Lung (tissue), 12 donors: ENCODE measurements around the gene GPR152. TPM values are rescaled to one million over a fixed set of nuclear protein-coding genes. Genes with fewer than 3 reads are reported as not detected.

Experiments
- ATAC-seq: fragments of 200-7000 bp; cut with Tn5 transposase; one replicate; pipeline ENCODE4 v1.9.1; 2020; ENCODE audit warnings: moderate number of reproducible peaks; ENCODE audit not compliant: insufficient read depth, low FRiP score
- DNase-seq, 3 donors: peaks; one replicate each; pipeline ENCODE4 v3.0.0-alpha.2; 2013 to 2017
- H3K27ac ChIP-seq, 2 donors: one replicate each; pipeline ENCODE4 v1.5.1; 2013; ENCODE audit warnings: mild to moderate bottlenecking in 2 of 2, moderate library complexity in 2 of 2, control low read depth in 1 of 2, inconsistent platforms in 1 of 2, low read depth in 1 of 2, low read length in 1 of 2
- H3K27me3 ChIP-seq, 3 donors: one replicate each; pipeline ENCODE4 v1.5.1; 2013; ENCODE audit warnings: low read length in 2 of 3; ENCODE audit not compliant: control insufficient read depth in 3 of 3, insufficient read depth in 3 of 3
- H3K36me3 ChIP-seq, 4 donors: one replicate each; pipeline ENCODE4 v1.5.1; 2013; ENCODE audit warnings: low read length in 4 of 4, mild to moderate bottlenecking in 1 of 4, moderate library complexity in 1 of 4; ENCODE audit not compliant: control insufficient read depth in 4 of 4, insufficient read depth in 4 of 4
- H3K4me1 ChIP-seq, 5 donors: one replicate each; pipeline ENCODE4 v1.5.1; 2013; ENCODE audit warnings: low read length in 5 of 5, mild to moderate bottlenecking in 2 of 5, moderate library complexity in 1 of 5; ENCODE audit not compliant: control insufficient read depth in 5 of 5, insufficient read depth in 5 of 5
- H3K4me3 ChIP-seq: one replicate; pipeline ENCODE4 v1.5.1; 2013; ENCODE audit warnings: mild to moderate bottlenecking, control low read depth, moderate library complexity
- H3K9ac ChIP-seq, 2 donors: one replicate each; pipeline ENCODE4 v1.5.1; 2013; ENCODE audit warnings: low read length in 2 of 2, control low read depth in 1 of 2; ENCODE audit not compliant: insufficient read depth in 1 of 2
- H3K9me3 ChIP-seq, 4 donors: one replicate each; pipeline ENCODE4 v1.5.1; 2013; ENCODE audit warnings: low read length in 3 of 4, mild to moderate bottlenecking in 1 of 4, moderate library complexity in 1 of 4; ENCODE audit not compliant: control insufficient read depth in 4 of 4, insufficient read depth in 3 of 4
- WGBS, 2 donors: extraction: QIAGEN DNeasy Blood & Tissue Kit; methylation state at CpG; one replicate each; pipeline ENCODE4 v1.1.7; 2013; 5-methylcytosine and 5-hydroxymethylcytosine counted together
- polyA plus RNA-seq, 2 donors: library from polyadenylated mRNA; stranded (reverse); fragments of 200-250 nt; gene quantifications; one replicate each; pipeline ENCODE4 v1.2.1, GENCODE V29; 2013
- total RNA-seq, 2 donors: library from RNA; depleted of rRNA in 1 of 2; stranded (reverse); fragments of >200 nt in 1 of 2; gene quantifications; one replicate each; pipeline ENCODE4 v1.2.1, GENCODE V29; 2014 to 2021
- TF ChIP-seq, protein P1 (sequence below): IDR thresholded peaks from 2 replicates; pipeline ENCODE4 v1.5.1; 2012; ENCODE audit warnings: mild to moderate bottlenecking; ENCODE audit errors: control extremely low read depth, extremely low read depth
- donor health status: control.
- donor health status: control.
- donor health status: Bipolar disorder and iron deficiency.
- donor health status: healthy.
- donor health status: DM: yes; HTN: yes; CAD: no.

The GPR152 gene
- total and polyA plus RNA-seq, 4 donors = 0.06 TPM; not detected in 3

DNA sequence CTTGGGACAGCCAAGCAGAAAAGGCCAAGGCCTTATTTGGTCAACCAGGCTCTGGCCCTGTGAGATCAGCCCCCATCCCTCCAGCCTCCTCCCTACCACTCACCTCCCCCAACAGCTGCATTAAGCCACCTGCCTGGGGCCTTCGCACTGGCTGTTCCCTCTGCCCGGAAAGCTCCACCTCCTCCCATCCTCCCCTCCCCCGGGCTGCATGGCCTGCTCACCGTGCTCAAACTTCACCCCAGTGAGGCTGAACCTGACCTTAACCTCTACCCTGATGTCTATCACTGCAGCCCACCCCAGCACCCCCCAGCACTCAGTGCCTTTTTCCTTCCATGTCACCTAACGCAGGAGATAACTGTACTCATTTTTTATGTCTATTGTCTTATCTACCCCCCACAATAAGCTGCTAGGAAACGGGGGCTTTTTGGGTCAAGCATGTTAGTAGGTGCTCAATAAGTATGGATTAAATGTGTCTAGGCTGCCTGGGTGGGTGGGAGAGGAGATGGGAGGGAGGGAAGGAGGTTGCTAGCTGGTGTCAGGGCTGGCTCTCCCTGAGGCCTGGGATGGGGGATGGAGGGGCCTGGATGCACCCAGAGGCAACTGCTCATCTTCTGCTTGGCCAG lies 16.0 kb downstream of the GPR152 start:
- Histone ChIP-seq H3K27ac (no peak overlapping the region), H3K36me3 (peaks cover 0 to 78% (median 11%) of the 10 kb centered on the region in 4 donors), H3K4me3 (no peak overlapping the region), H3K4me1 (no peaks in the 10 kb centered on the region), H3K27me3 (no peaks in the 10 kb centered on the region), H3K9me3 (no peaks in the 10 kb centered on the region), H3K9ac (no peak overlapping the region)
- DNase-seq (no peak), ATAC-seq (no peak)
- WGBS, 2 donors = 30 to 48% methylated on average over 6 of the region's 6 CpGs
- TF ChIP-seq, protein P1, sequence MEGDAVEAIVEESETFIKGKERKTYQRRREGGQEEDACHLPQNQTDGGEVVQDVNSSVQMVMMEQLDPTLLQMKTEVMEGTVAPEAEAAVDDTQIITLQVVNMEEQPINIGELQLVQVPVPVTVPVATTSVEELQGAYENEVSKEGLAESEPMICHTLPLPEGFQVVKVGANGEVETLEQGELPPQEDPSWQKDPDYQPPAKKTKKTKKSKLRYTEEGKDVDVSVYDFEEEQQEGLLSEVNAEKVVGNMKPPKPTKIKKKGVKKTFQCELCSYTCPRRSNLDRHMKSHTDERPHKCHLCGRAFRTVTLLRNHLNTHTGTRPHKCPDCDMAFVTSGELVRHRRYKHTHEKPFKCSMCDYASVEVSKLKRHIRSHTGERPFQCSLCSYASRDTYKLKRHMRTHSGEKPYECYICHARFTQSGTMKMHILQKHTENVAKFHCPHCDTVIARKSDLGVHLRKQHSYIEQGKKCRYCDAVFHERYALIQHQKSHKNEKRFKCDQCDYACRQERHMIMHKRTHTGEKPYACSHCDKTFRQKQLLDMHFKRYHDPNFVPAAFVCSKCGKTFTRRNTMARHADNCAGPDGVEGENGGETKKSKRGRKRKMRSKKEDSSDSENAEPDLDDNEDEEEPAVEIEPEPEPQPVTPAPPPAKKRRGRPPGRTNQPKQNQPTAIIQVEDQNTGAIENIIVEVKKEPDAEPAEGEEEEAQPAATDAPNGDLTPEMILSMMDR = no peak

DNA sequence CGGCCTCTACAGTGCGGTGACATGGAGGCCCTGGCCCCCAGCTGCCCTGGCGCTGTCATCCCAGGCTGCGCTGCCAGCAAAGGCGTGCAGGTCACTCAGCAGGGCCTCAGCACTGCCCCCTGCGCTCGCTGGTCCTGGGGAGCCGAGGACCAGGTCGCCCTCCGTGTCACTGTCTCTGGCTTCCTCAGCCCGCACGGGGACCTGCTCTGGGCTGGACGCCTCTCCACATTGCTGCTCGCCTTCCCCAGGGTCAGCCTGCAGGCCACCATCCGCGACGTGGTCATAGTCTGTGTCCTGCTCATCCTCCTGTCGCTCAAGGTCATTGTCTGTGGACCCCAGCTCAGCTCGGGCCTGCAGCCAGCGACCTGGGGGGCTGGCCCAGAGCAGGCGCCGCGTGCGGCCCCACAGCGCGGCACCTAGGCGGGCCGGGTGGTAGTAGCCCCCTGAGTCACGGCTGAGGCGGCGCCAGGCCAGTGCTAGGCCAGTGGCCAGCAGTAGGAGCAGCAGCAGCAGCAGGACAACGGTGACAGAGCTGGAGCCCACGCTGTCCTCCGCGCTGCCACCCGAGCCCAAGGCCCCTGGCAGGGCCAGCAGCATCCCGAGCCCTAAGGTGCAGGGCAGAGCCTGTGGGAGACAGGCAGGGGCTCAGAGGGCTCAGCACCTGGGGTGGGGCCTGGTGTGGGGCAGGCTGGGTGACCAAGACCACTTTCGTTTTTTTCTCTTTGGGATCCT lies 16.6 kb downstream of the GPR152 start:
- Histone ChIP-seq H3K4me3 (no peak overlapping the region), H3K27ac (no peak overlapping the region), H3K9ac (no peak overlapping the region), H3K9me3 (no peaks in the 10 kb centered on the region), H3K36me3 (peaks cover 0 to 75% (median 14%) of the 10 kb centered on the region in 4 donors), H3K27me3 (no peaks in the 10 kb centered on the region), H3K4me1 (no peaks in the 10 kb centered on the region)
- TF ChIP-seq, protein P1 = no peak
- ATAC-seq (no peak), DNase-seq (no peak)
- 85 to 92% methylated on average over 38 of the region's 38 CpGs for WGBS, 2 donors

DNA sequence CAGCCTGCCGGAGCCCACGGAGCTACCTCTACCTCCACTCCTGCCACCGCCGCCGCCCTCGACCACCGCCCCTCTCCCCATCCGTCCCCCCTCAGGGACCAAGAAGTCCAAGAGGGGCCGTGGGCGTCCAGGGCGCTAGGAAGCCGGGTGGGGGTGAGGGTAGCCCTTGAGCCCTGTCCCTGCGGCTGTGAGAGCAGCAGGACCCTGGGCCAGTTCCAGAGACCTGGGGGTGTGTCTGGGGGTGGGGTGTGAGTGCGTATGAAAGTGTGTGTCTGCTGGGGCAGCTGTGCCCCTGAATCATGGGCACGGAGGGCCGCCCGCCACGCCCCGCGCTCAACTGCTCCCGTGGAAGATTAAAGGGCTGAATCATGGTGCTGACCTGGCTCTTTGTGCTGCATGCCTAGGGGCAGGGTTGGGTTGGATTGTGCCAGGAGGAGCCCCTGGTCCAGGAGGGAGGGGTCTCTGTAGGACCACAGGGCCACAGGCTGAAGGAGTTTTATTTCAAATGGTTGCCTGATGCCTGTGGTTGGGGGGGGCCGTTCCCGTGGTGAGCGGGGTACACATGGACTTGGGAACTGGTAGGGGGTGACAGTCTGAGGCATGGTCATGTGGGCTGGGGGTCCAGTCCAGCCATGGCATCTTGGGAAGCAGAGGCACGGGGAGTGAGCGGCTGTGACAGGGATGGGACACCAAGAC lies 17.4 kb downstream of the GPR152 start:
- 80 to 81% methylated on average over 26 of the region's 26 CpGs for WGBS, 2 donors
- H3K4me3 ChIP-seq = no peak overlapping the region
- no peaks in the 10 kb centered on the region for H3K27me3 ChIP-seq
- H3K4me1 ChIP-seq = no peaks in the 10 kb centered on the region
- no peak overlapping the region for H3K9ac ChIP-seq
- DNase-seq (no peak), ATAC-seq (no peak)
- no peak overlapping the region for H3K27ac ChIP-seq
- H3K36me3 ChIP-seq = peaks cover 0 to 71% (median 17%) of the 10 kb centered on the region in 4 donors
- no peaks in the 10 kb centered on the region for H3K9me3 ChIP-seq
- TF ChIP-seq, protein P1 = no peak
